GM12891 (cell line): ENCODE results near the gene RHPN2.

Experiments
- PAX5 ChIP-seq: IDR thresholded peaks from 2 replicates; pipeline ENCODE4 v1.6.1; 2011; ENCODE audit warnings: low read length, moderate library complexity, mild to moderate bottlenecking; ENCODE audit not compliant: insufficient read depth, severe bottlenecking
- POLR2A ChIP-seq: IDR thresholded peaks from 2 replicates; pipeline ENCODE4 v1.6.1; 2011; ENCODE audit warnings: low read depth, low read length, control low read depth
- POLR2AphosphoS5 ChIP-seq: IDR thresholded peaks from 2 replicates; pipeline ENCODE4 v1.6.1; 2011; ENCODE audit warnings: low read depth, low read length, control low read depth
- POU2F2 ChIP-seq: IDR thresholded peaks from 2 replicates; pipeline ENCODE4 v1.6.1; 2011; ENCODE audit warnings: low read depth, mild to moderate bottlenecking, control low read depth, low read length, moderate library complexity
- SPI1 ChIP-seq: IDR thresholded peaks from 2 replicates; pipeline ENCODE4 v1.6.1; 2011; ENCODE audit warnings: low read depth, low read length, control low read depth
- TAF1 ChIP-seq: IDR thresholded peaks from 2 replicates; pipeline ENCODE4 v1.6.1; 2011; ENCODE audit warnings: low read depth, low read length, control low read depth

DNA sequence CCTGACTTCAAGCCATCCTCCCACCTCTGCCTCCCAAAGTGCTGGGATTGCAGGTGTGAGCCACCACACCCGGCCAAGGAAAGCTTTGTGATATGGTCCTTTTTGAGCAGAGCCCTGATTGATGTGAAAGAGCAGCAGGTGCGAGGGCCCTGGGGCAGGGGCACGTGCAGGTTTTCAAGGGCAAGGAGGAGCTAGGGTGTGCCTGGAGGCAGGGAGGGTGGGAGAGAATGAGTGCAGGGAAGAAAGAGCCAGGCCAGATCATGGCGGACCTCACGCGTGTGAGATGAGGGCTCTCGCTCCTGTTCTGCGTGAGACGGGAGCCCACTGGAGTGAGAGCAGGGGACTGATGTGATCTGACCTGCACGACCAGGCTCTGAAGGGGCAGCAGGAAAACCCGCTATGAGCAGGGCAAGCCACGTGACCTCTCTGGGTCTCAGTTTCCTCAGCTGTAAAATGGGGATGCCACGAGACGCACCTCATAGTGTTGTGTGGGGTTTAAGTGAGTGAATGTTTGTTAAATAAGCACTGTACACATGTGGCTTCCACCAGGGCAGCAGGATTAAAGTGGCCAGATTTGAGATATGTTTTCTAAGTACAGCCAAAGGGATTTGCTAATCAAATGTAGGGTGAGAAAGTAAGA is 66.9 kb downstream of the RHPN2 start:
- TF ChIP-seq POLR2A: no peak
- TF ChIP-seq POLR2AphosphoS5: no peak
- no peak for TF ChIP-seq SPI1
- no peak for TF ChIP-seq TAF1
- no peak for TF ChIP-seq POU2F2
- TF ChIP-seq PAX5: no peak
